HG02840 (cell line): ENCODE results near the gene ATP5F1B.

ENCODE experiments used
- ATAC-seq: cut with Tn5 transposase; IDR thresholded peaks from one replicate; pipeline ENCODE4 v1.9.1; 2021; ENCODE audit warnings: mild to moderate bottlenecking, moderate library complexity, moderate number of reproducible peaks; ENCODE audit not compliant: unreplicated experiment, low FRiP score

ATP5F1B gene

DNA sequence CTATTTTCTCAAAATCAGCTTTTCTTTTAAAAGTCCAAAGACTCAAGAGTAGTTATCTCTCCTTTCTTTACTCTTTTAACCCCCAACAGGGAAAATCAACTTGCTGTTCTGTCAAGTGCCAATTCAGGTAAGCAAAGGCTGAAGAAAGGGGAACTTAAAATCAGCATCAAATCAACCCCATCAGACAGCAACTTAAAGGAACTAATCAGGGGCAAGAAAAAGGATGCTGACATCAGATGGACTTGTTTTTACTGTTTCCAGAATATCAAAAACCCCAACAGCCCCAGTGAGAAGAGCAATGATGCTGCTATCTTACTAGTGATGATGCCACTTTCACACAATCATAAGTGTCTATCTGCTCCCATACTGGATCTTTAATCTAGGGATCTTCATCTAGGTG, 19.1 kb downstream of the ATP5F1B start:
- no peak for ATAC-seq

GRCh38 chr12:56622535-56622934, 23.2 kb downstream of the ATP5F1B start:
- no peak for ATAC-seq

- no peak for ATAC-seq
Measured at GRCh38 chr12:56616925-56617324, 28.9 kb downstream of the ATP5F1B start.

GRCh38 chr12:56616244-56616643, 29.5 kb downstream of the ATP5F1B start:
- no peak for ATAC-seq

- no peak for ATAC-seq
Measured at GRCh38 chr12:56614627-56615026, 31.2 kb downstream of the ATP5F1B start.

GRCh38 chr12:56604355-56604754, 41.4 kb downstream of the ATP5F1B start:
- ATAC-seq: no peak

GRCh38 chr12:56602239-56602638, 43.5 kb downstream of the ATP5F1B start:
- ATAC-seq: no peak

DNA sequence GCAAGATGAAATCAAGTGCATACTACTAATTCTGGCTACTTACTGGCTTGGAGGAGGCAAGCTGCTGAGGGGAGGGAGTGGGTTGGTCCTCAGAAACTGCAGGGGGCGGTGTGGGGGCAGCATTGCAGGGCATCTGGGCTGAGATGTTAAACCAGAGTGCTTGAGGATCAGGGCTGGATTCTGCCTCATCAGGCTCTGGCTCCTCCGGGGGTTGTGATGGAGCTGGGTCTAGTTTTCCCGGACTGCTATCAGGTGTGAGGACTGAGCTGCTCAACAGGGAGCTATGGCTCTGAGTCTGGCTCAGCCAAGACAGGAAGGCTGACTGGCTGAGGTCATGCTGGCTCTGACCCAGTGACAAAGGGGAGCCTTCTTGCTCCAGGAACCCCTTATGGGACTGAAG, 44.3 kb downstream of the ATP5F1B start:
- ATAC-seq: no peak

GRCh38 chr12:56600753-56601152, 45.0 kb downstream of the ATP5F1B start:
- ATAC-seq: no peak

- ATAC-seq: no peak
Measured at GRCh38 chr12:56599797-56600196, 46.0 kb downstream of the ATP5F1B start.

- ATAC-seq: no peak
Measured at GRCh38 chr12:56599041-56599440, 46.7 kb downstream of the ATP5F1B start.

DNA sequence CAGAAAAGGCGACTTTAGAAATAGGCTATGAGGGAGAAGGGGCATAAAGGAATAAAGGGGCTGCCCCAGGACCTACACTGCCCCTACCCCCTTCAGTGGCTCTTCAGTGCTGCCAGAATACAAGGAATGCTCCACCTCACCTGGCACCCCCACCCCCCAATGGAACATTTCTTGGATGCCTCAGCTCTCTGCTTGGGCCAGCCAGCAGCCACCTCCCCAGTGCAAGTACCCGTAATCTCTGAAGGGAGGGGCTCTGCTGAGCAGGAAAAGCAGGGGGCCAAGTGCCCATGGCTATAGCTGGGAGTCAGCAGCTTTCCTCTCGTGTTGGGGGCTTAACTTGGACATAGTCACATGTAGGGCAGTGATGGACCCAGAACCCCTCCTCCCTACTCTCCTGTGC, 49.0 kb downstream of the ATP5F1B start:
- no peak for ATAC-seq

GRCh38 chr12:56593909-56594621, 51.7 kb downstream of the ATP5F1B start:
- ATAC-seq: no peak

- no peak for ATAC-seq
Measured at GRCh38 chr12:56591961-56592360, 53.8 kb downstream of the ATP5F1B start.

DNA sequence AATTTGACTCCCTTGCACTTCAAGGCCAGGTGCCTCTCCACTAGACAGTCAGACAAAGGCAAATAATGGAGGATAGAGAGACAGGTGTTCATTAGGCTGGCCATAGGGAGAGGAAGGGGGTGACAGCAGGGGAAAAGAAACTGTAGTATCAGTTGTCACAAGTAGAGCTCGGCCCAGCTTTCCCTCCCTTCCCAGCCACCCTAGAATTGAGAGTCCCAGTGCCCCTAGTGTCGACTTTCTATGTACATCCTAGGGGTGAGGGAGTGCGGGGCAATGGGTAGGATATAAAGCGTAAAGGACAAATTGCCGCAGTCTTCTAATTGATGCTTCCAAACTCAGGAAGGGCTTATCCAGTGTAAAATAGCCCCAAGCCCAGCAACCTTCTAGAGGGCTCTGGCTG, 54.7 kb downstream of the ATP5F1B start:
- no peak for ATAC-seq

GRCh38 chr12:56590237-56590830, 55.5 kb downstream of the ATP5F1B start:
- ATAC-seq: no peak

GRCh38 chr12:56589783-56590182, 56.0 kb downstream of the ATP5F1B start:
- no peak for ATAC-seq
